Neutrophil (primary cell): ENCODE results near the gene SH3RF3.

Experiments
- H3K27ac ChIP-seq: fragments of 200-600 bp; sonication (generic); 2 replicates; pipeline ENCODE4 v1.5.1; 2016; ENCODE audit warnings: mild to moderate bottlenecking, moderate library complexity
- H3K27me3 ChIP-seq: fragments of 200-600 bp; sonication (generic); 2 replicates; pipeline ENCODE4 v1.6.0; 2016; ENCODE audit warnings: mild to moderate bottlenecking
- H3K36me3 ChIP-seq: fragments of 200-600 bp; sonication (generic); 2 replicates; pipeline ENCODE4 v1.5.1; 2017
- H3K4me1 ChIP-seq, 2 experiments: fragments of 200-600 bp in 1 of 2; sonication (generic) in 1 of 2; 1 replicate in 1 of 2; 2 replicates in 1 of 2; pipeline versions ENCODE4 v1.5.1 to v1.6.1; 2013 to 2016; ENCODE audit warnings: low read depth in 1 of 2, low read length in 1 of 2, mild to moderate bottlenecking in 1 of 2, moderate library complexity in 1 of 2; ENCODE audit not compliant: control insufficient read depth in 1 of 2, insufficient read depth in 1 of 2
- H3K4me3 ChIP-seq, 2 experiments: fragments of 200-600 bp in 1 of 2; sonication (generic) in 1 of 2; 1 replicate in 1 of 2; 2 replicates in 1 of 2; pipeline ENCODE4 v1.5.1; 2013 to 2016; ENCODE audit warnings: low read depth in 1 of 2, low read length in 1 of 2, mild to moderate bottlenecking in 1 of 2, moderate library complexity in 1 of 2
- H3K9me3 ChIP-seq: fragments of 200-600 bp; sonication (generic); 2 replicates; pipeline ENCODE4 v1.5.1; 2016
- CTCF ChIP-seq: fragments of 200-600 bp; sonication (generic); IDR thresholded peaks from 2 replicates; pipeline ENCODE4 v1.5.1; 2016; ENCODE audit warnings: antibody characterized with exemption

SH3RF3 gene

GRCh38 chr2:109372614-109373013 is 243.6 kb downstream of the SH3RF3 start:
- Histone ChIP-seq H3K4me3 (no peak overlapping the region), H3K9me3 (no peaks in the 10 kb centered on the region), H3K4me1 (no peaks in the 10 kb centered on the region), H3K27ac (no peak overlapping the region), H3K36me3 (peaks cover 37% of the 10 kb centered on the region), H3K27me3 (no peaks in the 10 kb centered on the region)
- TF ChIP-seq CTCF: no peak

GRCh38 chr2:109373791-109374547 is 245.0 kb downstream of the SH3RF3 start:
- peaks cover 37% of the 10 kb centered on the region for H3K36me3 ChIP-seq
- no peak overlapping the region for H3K4me3 ChIP-seq
- no peaks in the 10 kb centered on the region for H3K27me3 ChIP-seq
- H3K27ac ChIP-seq: no peak overlapping the region
- H3K4me1 ChIP-seq: no peaks in the 10 kb centered on the region
- H3K9me3 ChIP-seq: no peaks in the 10 kb centered on the region
- TF ChIP-seq CTCF: no peak

- Histone ChIP-seq H3K27ac (no peak overlapping the region), H3K36me3 (peaks cover 37% of the 10 kb centered on the region), H3K9me3 (no peaks in the 10 kb centered on the region), H3K4me3 (no peak overlapping the region), H3K4me1 (no peaks in the 10 kb centered on the region), H3K27me3 (no peaks in the 10 kb centered on the region)
- no peak for TF ChIP-seq CTCF
These were observed 245.6 kb downstream of the SH3RF3 start for GRCh38 chr2:109374548-109375130.

GRCh38 chr2:109375131-109375561 is 246.1 kb downstream of the SH3RF3 start:
- Histone ChIP-seq H3K4me1 (no peaks in the 10 kb centered on the region), H3K27ac (no peak overlapping the region), H3K9me3 (no peaks in the 10 kb centered on the region), H3K27me3 (no peaks in the 10 kb centered on the region), H3K4me3 (no peak overlapping the region), H3K36me3 (peaks cover 37% of the 10 kb centered on the region)
- no peak for TF ChIP-seq CTCF

GRCh38 chr2:109375656-109376055 is 246.7 kb downstream of the SH3RF3 start:
- Histone ChIP-seq H3K9me3 (no peaks in the 10 kb centered on the region), H3K27ac (no peak overlapping the region), H3K36me3 (peaks cover 37% of the 10 kb centered on the region), H3K4me3 (no peak overlapping the region), H3K4me1 (no peaks in the 10 kb centered on the region), H3K27me3 (no peaks in the 10 kb centered on the region)
- no peak for TF ChIP-seq CTCF
